Ishikawa (cell line): Measurements from ENCODE around the gene HMGN3.

Experiments used
- CEBPB ChIP-seq: IDR thresholded peaks from 2 replicates; pipeline ENCODE4 v1.6.1; 2012
- CREB1 ChIP-seq: IDR thresholded peaks from 2 replicates; pipeline ENCODE4 v1.6.1; 2012; ENCODE audit warnings: low read depth
- EGR1 ChIP-seq: IDR thresholded peaks from 2 replicates; pipeline ENCODE4 v1.6.1; 2012
- EP300 ChIP-seq: IDR thresholded peaks from 2 replicates; pipeline ENCODE4 v1.6.1; 2012; ENCODE audit warnings: borderline replicate concordance
- FOXM1 ChIP-seq: IDR thresholded peaks from 2 replicates; pipeline ENCODE4 v1.6.1; 2012; ENCODE audit warnings: low read depth, borderline replicate concordance
- MAX ChIP-seq: IDR thresholded peaks from 2 replicates; pipeline ENCODE4 v1.6.1; 2012
- NFIC ChIP-seq: IDR thresholded peaks from 2 replicates; pipeline ENCODE4 v1.6.1; 2012
- RAD21 ChIP-seq: IDR thresholded peaks from 2 replicates; pipeline ENCODE4 v1.6.1; 2012; ENCODE audit warnings: low read depth
- REST ChIP-seq: IDR thresholded peaks from 2 replicates; pipeline ENCODE4 v1.6.1; 2012; ENCODE audit warnings: low read depth, mild to moderate bottlenecking
- TAF1 ChIP-seq: IDR thresholded peaks from 2 replicates; pipeline ENCODE4 v1.6.1; 2012; ENCODE audit warnings: low read depth, mild to moderate bottlenecking
- TCF12 ChIP-seq: IDR thresholded peaks from 2 replicates; pipeline ENCODE4 v1.6.1; 2012; ENCODE audit warnings: low read depth
- TEAD4 ChIP-seq: IDR thresholded peaks from 2 replicates; pipeline ENCODE4 v1.6.1; 2012
- YY1 ChIP-seq: IDR thresholded peaks from 2 replicates; pipeline ENCODE4 v1.6.1; 2012; ENCODE audit warnings: low read depth
- ZBTB7A ChIP-seq: IDR thresholded peaks from 2 replicates; pipeline ENCODE4 v1.6.1; 2012; ENCODE audit warnings: low read depth
- TF ChIP-seq, protein P1 (sequence below): IDR thresholded peaks from 2 replicates; pipeline ENCODE4 v1.6.1; 2012

HMGN3 gene

DNA sequence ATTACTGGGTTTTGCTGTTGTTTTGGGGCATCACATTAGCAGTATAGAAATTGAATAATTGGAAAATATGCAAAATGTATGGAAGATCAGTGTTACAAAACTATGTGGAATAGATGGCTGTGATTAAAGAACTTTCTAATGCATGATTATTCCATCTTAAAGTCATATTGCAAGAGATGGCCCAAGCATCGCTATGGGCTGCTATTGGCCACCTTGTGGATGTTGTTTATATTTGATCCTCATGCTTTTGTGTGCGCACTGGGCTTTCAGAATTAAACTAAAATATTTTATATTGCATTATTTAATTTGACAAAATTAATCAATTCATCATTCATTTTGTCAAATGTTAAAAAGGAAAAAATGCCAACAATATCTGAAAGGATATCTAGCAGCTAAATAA is 16.1 kb upstream of the HMGN3 start:
- TF ChIP-seq, protein P1, sequence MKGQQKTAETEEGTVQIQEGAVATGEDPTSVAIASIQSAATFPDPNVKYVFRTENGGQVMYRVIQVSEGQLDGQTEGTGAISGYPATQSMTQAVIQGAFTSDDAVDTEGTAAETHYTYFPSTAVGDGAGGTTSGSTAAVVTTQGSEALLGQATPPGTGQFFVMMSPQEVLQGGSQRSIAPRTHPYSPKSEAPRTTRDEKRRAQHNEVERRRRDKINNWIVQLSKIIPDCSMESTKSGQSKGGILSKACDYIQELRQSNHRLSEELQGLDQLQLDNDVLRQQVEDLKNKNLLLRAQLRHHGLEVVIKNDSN, result no peak

DNA sequence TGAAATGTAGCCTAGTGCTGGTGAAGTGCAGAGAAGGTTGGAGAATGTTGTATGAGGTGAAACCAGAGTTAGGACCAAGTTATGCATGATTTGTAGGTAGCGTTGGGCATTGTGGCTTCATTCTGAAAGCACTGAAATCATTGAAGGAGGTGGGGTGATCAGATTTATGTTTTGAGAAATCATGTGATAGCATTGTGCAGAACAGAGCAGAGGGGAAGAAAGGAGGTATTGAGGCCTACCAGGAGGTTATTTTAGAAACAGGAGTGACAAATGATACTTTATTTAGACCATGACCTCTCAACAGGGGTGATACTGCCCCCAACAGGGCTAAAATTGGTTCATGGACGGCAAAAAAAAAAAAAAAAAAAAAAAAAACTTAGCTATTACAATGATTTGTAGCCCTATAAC is 15.6 kb upstream of the HMGN3 start:
- TF ChIP-seq RAD21 (peak; percentile 52), ZBTB7A (no peak), MAX (no peak), CREB1 (no peak)

- TF ChIP-seq MAX, result no peak
- no peak for TF ChIP-seq REST
- TF ChIP-seq FOXM1, result no peak
- TF ChIP-seq TCF12, result no peak
- no peak for TF ChIP-seq EP300
- TF ChIP-seq TEAD4, result no peak
- no peak for TF ChIP-seq RAD21
- no peak for TF ChIP-seq TAF1
- TF ChIP-seq, protein P1, result no peak
Measured at GRCh38 chr6:79249136-79249535, 14.7 kb upstream of the HMGN3 start.

- TF ChIP-seq REST (no peak), EGR1 (no peak), YY1 (no peak), RAD21 (no peak), NFIC (no peak), TEAD4 (no peak), TCF12 (no peak), FOXM1 (no peak), ZBTB7A (no peak)
- TF ChIP-seq, protein P1, result no peak
Measured at GRCh38 chr6:79246891-79247290, 12.4 kb upstream of the HMGN3 start.

- TF ChIP-seq REST (no peak), CEBPB (no peak), EGR1 (no peak), NFIC (no peak)
Measured at GRCh38 chr6:79241228-79241627, 6.7 kb upstream of the HMGN3 start.

GRCh38 chr6:79240509-79240908 is 6.0 kb upstream of the HMGN3 start:
- TF ChIP-seq RAD21, result no peak
- TF ChIP-seq NFIC, result no peak
- no peak for TF ChIP-seq CEBPB
- TF ChIP-seq EP300, result no peak
- TF ChIP-seq TAF1, result no peak
- no peak for TF ChIP-seq YY1
- TF ChIP-seq ZBTB7A, result no peak
- TF ChIP-seq FOXM1, result no peak
- TF ChIP-seq MAX, result no peak
- TF ChIP-seq TEAD4, result no peak
- TF ChIP-seq EGR1, result no peak
- TF ChIP-seq, protein P1, result no peak
- no peak for TF ChIP-seq CREB1
- no peak for TF ChIP-seq TCF12
- no peak for TF ChIP-seq REST
